Frontal cortex (tissue), 4 donors: ENCODE measurements around the gene RNLS. TPM values are rescaled to one million over a fixed set of nuclear protein-coding genes. Genes with fewer than 3 reads are reported as not detected.

Source experiments
- DNase-seq, 2 donors: peaks; one replicate each; pipeline ENCODE4 v3.0.0; 2012; ENCODE audit warnings: low spot score in 2 of 2
- FAIRE-seq: peaks from 2 replicates; lab custom pipeline; 2012; peaks lifted over from hg19 to GRCh38; lab: Jason Lieb, UNC
- total RNA-seq: library from RNA; depleted of rRNA; stranded (reverse); fragments of >200 nt; gene quantifications from one replicate; pipeline ENCODE4 v1.2.3, GENCODE V29; 2014
- donor health status: control.
- donor health status: control.
- donor health status: control.

Gene RNLS
- total RNA-seq, 1 donor from 2014 or later: 1.2 TPM

DNA sequence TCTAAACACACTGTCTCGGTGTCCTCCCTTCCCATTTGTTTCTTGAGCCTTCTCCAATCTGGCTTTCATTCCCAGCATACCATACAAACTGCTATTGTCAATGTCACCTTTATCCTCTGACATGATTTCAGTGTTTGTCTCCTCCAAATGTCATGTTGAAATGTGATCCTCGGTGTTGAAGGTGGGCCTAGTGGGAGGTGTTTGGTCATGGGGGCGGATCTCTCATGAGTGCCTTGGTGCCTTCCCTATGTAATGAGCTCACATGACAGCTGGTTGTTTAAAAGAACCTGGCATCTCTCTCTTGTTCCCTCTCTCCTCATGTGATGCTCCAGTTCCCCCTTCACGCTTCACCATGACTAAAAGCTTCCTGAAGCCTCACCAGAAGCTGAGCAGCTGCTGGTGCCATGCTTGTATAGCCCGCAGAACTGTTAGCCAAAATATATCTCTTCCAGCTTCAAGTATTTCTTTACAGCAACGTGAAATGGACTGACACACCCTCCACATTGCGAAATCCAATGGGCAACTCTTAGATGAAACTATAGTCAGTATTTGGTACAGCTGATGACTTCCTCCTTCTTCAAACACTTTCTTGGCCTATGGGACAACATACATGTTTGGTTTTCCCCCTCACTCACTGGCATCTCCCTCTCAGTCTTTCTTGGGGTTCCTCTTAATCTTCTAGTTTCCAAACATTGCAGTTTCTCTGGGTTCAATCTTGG, 27.8 kb downstream of the RNLS start:
- DNase-seq (no peak), FAIRE-seq (no peak)

DNA sequence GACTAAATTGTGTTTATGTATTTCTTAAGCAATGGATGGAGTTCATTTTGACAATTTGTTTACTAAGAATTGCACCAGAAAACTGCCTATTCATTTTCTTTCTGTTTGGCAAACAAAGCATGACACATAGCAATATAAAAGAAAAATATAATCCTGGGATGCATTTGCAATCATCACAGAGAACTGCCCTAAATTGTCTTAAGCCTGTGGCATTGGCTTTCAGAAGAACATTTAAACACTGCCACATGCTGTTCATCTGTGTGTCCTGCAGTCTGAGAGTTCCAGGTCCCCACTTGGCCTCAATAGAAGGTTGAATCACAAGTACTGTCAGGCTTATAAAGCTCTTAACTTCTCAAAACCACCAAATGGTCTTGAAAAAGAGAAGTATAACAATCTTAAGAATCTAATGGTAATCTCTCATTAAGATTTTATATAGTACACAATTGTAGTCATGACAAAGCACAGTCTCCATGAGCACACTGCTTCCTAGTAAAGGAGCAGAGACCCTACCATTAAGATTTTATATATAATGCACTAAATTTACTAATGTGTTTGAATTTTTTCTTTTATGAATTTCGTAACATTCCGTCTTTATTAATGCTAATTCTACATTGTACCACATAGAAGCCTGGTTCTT, 29.9 kb downstream of the RNLS start:
- FAIRE-seq (peak; percentile 6), DNase-seq (peak; percentile 1 to 33)

DNA sequence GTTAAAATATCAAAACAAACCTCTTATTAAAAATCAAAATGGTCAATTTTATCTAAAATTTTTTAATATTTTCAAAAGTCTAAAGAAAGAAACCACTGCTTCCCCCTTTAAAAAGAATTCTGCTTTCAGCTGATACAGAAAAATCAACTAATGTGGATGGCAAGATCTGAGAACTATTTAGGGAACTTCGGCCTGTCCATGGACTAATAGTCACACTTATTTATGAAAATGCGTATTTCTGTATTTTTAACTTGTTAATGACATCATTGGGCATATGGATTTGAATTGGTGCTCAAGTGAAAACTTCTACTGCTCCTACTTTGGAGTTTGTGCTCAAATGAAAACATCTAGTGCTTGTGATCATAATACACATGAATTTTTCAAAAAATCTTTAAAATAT, 31.9 kb downstream of the RNLS start:
- DNase-seq (no peak), FAIRE-seq (no peak)

DNA sequence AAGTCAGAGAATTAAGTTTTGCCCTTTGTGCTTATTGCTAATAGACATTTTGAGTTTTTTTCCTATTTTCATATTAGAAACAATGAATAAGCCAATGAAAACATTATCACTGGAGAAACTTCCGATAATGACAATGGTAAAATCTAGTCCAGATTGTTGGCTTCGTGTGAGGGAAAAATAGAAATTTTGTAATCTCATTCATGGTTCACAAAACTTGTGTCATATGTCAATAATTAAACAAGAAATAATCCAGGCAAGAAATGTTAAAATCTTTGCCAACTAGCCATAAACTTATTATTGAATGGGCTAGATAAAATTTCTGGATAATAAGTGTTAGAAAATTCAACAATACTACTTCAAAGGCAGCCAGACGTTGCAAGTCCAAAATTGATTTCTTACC, 36.6 kb downstream of the RNLS start:
- DNase-seq (no peak), FAIRE-seq (no peak)

DNA sequence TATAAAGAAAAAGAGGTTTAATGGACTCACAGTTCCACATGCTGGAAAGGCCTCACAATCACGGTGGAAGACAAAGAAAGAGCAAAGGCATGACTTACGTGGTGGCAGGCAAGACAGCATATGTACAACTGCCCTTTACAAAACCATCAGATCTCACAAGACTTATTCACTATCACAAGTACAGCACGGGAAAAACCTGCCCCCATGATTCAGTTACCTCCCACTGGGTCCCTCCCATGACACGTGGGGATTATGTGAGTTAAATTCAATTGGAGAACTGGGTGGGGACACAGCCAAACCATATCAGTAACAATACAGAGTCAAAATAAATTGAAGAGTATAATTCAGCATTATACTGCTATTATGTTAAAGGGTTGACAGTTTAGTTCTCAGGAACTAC, 37.8 kb downstream of the RNLS start:
- DNase-seq (no peak), FAIRE-seq (no peak)

DNA sequence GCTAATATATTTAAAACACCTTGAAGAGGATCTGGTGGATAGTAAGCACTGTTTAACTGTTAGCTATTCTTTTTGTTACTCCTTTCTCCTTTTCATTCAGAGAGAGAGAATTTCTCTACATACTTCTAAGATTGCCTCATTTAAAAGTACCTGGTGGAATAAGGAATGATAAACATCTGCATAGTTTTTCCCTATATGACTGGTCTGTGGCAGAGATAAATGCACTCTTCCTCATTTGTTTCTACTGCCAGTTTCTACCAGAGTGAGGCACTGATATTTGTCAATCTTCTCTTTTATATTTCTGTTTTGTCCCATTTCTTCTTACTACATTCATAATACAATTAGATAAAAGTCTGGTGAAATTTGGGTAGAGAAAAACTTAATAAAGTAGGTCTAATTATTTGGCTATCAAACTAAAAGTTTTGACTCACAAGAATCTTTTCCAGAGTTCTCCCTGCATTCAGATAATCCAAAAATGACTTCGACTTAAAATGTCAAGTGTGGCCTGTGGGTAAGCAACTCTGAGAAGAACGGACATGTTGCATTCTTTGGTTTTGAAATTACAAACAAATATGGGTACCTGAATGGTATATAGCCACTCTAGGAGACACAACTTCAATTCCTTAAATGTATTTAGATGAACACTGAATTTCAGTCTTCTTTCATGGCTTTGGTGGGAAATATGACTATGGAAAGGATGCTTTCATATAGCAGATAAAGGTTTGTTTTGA, 38.8 kb downstream of the RNLS start:
- DNase-seq (no peak), FAIRE-seq (no peak)

DNA sequence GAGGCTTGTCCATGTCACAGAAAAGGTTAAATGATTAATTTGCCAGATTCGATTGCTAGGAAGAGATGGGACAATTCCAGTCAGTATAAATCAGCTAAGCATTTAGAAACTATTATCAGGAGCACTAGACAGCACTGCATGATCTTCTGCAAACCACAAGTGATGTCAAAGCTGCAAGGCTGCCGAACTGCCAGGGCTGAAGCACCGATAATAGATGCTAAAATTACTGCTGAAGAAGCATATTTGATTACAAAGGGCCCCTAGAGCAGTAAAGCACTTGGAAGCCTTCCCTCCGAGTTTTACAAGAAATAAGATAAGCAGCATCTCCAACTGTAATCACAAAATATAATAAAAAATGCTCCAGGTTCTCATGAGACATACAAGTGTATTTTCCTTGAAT, 40.6 kb downstream of the RNLS start:
- DNase-seq (no peak), FAIRE-seq (no peak)

DNA sequence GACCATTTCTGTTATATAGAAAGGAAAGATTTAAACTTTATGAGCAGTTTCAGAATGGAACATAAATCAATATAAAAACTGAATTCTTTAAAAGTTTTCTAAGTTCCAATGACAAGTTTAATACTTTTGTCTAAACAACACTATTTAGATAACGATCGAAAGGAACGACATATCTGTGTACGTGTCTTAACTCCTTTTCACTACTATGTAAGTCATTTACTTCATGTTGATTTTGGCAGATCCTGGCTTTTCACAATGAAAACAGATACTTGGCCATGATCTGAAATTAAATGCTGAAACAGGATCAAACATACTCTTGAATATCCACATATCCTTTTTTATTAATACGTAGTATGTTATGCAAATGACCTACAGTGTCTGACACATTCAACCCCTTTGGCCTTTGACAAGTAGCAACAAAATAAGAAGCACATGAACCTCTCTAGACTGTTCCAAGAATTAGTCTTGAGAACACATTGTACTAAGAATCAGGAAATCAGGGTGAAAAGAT, 41.9 kb downstream of the RNLS start:
- FAIRE-seq: no peak

DNA sequence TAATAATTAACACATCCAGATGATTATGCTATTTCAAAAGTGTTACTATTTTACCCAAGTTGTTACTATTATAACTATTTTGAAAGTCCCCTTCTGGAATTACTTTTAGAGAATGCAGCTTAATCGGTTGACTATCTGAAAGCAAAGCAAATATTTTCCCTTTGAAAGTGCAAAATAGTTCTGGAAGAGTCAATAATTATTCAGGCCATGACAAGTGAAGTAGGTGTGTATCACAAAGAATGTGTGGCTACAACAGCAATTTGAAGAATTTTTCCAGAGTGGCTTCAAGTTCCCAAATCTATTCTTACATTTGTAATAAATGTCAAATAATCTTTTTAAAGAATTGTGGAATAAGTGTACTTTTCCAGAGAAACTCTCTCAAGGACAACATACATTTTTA, 42.8 kb downstream of the RNLS start:
- no peak for FAIRE-seq
- DNase-seq: no peak

More for the DNA sequence above, 41.9 kb downstream of the RNLS start:
- DNase-seq: no peak

DNA sequence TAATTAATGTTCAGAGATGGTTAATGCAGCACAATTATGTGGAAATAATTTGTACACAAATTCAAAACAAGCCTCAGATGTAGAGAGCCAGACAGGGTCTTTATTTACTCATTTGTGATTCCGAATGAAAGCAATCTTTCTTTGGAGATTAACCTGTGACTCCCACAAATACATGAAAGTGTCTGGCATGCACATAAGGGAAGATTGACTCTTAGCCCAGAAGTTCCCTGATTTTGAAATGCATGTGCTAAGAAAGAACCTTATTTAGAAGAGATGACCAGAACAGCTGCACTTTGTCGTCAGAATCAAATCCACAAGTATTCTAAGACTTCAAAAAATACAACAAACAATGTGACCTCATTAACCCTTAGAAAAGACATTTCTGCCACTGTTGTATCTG, 45.1 kb downstream of the RNLS start:
- DNase-seq (no peak), FAIRE-seq (no peak)

DNA sequence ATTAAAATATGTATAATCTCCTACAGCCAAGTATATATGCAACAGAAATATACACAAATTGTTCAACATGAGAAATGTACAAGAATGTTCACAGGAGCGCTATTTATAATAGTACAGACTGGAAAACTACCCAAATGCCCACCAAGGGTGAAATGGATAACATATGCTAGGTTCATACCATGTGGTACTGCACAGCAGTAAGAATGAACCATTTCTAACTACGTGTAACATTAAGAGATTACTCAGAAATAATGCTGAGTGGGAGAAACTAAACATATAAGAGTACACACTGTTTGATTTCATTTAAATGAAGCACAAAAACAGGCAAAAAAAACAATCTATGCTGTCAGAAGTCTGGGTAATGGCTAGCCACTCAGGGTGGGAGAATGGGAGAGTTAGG, 45.8 kb downstream of the RNLS start:
- DNase-seq (no peak), FAIRE-seq (no peak)

DNA sequence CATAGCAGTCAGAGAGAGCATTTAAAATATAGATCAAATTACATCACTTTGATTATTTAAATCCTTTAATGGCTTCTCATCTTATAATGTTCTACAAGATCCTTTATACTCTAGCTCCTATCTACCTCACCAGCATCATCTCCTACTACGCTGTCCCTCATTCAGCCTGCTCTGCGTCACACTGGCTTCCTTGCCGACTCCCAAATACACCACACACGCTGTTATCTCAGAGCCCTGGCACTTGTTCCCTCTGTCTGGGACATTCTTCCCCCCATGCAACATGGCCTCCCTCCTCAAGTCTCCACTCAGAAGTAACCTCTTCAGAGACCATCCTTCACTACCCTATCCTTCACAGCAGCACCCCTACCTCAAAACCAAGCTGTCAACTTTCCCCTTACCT, 46.7 kb downstream of the RNLS start:
- no peak for DNase-seq

DNA sequence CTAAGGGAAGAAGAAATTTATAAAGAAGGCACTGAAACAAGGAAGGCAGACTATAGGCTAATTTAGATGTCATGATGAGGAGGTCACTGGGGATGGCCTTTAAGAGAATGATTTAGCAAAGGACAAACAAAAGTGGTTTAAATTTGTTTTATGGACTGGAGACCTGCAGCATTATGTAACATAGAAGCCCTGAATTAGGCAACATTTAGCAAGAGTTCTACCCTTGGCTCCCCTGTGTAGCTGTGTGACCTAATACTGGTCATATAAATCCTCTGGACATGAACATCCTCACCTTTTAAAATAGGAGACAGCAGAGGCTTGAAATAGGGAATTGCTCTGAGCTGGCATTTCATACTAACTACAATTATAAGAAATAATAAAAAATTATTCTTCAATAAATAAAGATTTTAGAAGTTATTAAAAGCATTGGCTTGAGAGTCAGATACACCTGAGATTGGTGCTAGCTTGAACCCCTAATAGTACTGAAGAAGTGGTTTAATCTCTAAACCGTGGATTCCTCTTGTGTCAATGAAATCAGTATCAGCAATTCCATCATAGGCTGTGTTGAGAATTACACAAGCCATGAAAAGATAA, 48.9 kb downstream of the RNLS start:
- DNase-seq (no peak), FAIRE-seq (no peak)

More for the DNA sequence above, 46.7 kb downstream of the RNLS start:
- FAIRE-seq: no peak

DNA sequence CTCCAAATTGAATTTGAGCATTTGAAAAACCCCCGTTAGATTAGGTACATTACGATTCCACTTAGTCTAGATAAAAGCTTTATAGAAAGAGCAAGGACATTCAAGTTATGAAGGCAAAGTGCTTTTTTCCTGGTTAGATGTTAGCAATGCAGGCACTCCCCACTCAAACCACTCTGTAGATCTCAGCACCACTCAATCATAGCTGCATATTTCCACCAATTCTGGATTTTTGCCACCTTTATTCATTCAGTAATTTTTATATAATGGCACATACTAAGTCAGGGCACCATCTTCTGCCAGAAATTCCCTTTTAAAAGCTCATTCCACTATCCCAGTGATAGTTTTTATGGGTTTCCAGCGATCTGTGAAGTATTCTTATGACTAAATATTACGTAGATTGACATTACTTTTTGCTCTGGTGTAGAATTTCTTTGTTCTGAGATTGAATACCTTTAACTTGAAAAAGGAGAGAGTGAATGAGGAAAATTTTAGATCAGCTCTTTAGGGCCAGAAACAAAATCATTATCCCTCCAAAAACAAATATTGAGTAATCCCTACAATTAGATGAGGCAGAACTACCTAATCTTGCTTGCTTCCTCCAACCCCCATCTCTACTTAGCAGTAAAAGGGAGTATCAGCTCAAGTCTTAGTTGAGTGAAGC, 51.6 kb downstream of the RNLS start:
- FAIRE-seq: no peak
- DNase-seq: no peak

DNA sequence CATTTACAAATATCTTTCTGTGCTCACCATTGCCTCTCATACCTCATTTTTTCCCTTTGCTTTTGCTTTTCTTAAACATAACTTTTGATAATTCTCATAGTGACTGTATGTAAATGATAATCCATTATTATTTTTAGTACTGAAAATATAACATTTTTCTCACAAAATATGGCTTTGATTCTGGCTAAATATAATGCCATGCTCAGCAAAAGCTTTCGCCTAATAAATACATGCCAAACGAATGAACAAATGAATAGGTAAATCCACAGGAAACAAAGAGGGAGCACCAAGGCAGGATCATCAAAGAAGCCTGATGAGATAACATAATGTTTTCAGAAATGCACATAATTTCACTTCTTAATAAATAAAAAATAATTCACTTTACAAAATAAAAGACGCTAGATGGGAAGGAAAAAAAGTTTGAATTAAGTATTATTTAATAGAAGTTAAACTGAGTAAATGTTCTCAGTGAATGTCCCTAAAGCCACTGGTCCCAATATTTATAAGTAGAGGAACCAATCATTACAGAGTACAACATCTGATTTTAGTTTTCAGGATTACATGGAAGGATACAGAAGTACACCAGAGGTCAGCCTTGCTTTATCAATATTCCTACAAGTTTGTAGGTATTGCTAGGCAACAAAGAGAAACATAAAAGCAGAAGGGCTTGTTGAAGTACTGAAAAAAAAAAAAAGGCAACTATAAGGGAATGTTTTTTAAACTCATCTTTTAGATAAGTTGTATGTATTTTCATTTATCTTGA, 52.3 kb downstream of the RNLS start:
- FAIRE-seq: no peak

DNA sequence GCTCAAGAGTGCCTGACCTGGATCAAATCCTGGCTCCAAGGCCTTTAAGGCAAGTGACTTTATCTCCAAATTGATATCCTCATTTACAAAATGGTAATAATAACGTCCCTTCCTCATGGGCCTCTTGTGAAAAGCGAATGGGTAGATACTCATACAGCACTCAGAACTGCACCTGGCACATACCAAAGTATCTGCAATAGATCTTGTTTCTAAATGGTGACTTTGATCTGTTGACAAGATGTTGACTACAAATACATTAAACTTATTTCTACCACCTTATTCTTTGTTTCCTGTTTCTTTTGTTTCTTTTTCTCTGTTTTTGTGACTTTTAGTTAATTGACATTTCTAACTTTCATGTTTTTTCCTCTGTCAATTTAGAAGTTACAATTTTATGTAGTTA, 53.0 kb downstream of the RNLS start:
- FAIRE-seq: peak; percentile 45

More for the DNA sequence above, 52.3 kb downstream of the RNLS start:
- no peak for DNase-seq

DNA sequence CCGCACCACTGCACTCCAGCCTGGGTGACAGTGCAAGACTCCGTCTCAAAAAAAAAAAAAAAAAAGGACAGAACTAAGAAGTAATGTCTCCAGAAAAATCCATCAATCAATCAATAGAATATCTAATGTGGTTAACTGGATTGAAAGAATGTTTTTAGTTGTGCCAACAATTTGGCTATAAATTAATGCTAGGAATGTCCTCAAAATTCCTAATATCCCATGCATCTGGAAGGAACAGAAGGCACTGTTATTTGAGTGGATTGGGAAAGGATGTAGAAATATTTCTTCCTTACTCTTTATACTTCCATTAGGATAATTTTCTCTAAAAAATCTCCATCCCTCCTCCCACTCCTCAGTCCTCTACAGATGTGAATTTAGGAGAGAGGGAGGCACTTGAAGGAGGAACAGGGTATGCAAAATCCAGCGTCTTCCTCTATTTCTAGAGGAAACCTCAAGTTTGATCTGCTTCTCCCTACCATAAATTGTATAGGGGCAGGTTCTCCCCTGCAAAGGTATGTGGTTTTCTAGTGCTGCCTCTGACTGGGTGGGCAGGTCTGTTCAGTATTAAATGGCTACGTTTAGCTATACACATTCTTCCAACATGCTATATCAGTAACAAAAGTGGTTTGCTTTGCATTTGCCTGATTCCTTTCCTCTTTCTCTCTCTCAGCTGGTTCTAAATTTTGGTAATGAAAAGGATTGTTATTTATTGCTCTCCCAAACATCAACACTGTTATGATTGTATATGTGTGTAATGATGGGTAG, 54.1 kb downstream of the RNLS start:
- FAIRE-seq: no peak
- no peak for DNase-seq

More for the DNA sequence above, 53.0 kb downstream of the RNLS start:
- DNase-seq: no peak

DNA sequence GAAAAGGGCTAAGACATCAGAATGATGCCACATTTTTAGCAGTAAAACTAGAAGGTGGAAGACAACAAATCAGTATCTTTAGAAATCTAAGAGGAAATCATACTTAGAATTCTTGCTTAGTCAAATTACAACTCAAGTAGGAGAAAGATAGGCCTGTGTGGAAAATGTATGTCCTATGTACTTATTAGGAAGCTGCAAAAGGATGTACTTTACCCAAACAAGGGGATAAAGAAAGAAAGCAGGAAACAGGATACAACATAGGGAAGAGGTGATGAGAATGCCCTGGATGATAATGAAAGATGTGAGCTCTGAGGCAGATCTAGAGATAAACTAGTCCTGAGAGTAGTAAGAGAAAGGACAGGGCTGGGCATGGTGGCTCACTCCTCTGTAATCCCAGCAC, 54.9 kb downstream of the RNLS start:
- DNase-seq (no peak), FAIRE-seq (no peak)

DNA sequence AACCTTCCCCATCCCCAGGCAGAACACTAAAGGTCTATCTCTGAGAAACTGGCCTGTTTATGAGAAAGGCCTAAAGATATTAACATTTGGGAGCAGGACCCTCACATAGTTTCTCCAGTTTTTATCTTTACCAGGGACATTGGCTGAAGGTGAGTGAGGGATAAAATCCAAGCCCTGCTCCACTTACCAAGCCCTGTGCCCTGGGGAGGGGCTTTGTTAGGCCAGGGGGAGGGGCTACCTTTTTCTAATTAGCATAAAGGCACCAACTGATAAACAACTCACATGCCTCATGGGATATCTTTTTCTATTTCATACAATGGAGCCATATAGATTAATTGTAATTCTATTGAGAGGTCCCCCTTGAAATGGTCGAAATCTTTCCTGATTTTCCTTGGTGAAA, 55.9 kb downstream of the RNLS start:
- DNase-seq: no peak
- FAIRE-seq: no peak
